NCI-H2196 (cell line): ENCODE data around the gene EXTL1.

Experiments
- DNase-seq: peaks from one replicate; lab custom pipeline; 2025; ENCODE audit not compliant: unreplicated experiment; lab: John Stamatoyannopoulos, UW

Gene EXTL1

GRCh38 chr1:26041978-26042377 is 20.4 kb downstream of the EXTL1 start:
- DNase-seq: no peak

GRCh38 chr1:26043765-26044164 is 22.2 kb downstream of the EXTL1 start:
- DNase-seq: no peak

GRCh38 chr1:26044414-26044813 is 22.8 kb downstream of the EXTL1 start:
- DNase-seq: no peak

- DNase-seq: no peak
These were observed 23.6 kb downstream of the EXTL1 start for GRCh38 chr1:26044971-26045721.

- DNase-seq: peak; percentile 38
These were observed 24.2 kb downstream of the EXTL1 start, which contains the start of gene SLC30A2 for GRCh38 chr1:26045722-26046245. Gene SLC30A2 (minus strand): TSS chr1:26046118. CDS start chr1:26045896, 222 bp downstream.

DNA sequence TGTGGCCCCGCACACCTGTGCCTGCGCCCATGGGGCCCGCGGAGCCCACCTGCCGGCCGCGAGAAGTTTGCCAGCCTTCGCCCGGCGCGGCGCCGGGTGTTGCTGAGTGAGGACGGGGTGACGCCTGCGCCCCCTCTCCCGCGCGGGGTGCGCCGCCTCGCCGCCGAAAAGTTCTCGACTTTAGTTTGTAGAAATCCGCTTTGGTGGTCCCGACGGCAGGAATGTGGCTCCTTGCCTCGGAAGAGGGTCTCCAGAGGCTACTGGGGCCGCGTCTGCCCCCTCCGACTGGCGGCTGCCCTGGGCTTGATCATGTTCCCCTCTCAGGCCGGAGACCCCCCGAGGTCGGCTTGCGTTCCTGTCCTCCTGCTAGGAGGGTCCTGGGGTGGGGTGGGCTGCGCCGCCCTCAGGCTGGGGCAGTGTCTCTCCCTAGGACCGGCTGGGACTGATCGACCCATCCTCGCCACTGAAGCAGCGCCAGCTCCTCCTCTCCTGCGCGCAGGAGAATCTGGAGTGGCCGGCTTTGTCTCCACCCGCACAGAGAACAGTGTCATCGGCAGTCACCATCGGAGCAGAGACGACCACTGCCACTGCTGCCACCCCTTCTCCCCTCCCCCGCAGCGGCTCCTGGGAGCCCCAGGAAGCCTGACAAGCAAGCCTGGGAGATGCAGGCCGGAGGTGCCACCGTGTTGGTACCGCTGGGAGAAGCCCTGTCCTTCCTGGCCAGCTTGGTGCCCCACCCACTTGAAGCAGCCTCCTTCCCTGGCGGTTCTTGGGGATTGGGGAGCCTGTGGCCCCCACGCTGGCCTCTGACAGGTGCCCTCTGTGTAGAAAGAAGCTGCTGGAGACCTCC is 24.9 kb downstream of the EXTL1 start:
- DNase-seq: no peak

- no peak for DNase-seq
These were observed 25.8 kb downstream of the EXTL1 start for GRCh38 chr1:26047278-26047874.

DNA sequence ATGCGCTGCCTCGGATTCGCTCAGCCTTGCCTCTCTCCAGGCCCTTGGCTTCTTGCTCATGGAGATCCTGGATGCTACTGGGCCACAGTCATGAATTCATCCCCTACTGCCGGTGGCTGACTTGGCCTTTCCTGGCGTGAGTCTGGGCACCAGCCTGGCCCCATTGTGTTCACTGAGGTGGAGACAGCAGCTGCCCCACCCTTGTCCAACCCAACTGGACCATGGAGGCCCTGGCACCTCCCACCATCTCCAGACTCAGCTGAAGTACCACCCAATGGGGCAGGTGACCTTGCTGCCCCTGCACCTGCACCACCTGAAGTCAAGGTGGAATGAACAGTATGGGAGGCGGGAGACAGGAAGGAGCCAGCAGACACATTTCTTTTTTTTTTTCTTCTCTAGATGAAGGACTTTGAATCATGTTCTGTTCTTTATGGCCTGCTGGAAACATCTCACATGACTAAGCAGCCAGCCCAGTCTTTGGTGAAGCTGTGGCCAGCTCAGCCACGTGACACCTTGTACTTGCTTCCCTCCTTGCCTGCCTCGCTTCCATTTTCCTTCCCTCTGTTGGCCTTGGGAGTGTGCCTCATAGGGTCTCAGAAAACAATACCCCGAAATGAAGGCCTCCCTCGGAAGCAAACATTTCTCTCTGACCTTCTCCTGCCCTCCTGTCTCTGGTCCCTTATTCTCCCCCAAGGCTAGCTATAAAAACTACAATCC is 28.1 kb downstream of the EXTL1 start:
- DNase-seq: no peak

- no peak for DNase-seq
These were observed 28.7 kb downstream of the EXTL1 start for GRCh38 chr1:26050248-26050640.

DNA sequence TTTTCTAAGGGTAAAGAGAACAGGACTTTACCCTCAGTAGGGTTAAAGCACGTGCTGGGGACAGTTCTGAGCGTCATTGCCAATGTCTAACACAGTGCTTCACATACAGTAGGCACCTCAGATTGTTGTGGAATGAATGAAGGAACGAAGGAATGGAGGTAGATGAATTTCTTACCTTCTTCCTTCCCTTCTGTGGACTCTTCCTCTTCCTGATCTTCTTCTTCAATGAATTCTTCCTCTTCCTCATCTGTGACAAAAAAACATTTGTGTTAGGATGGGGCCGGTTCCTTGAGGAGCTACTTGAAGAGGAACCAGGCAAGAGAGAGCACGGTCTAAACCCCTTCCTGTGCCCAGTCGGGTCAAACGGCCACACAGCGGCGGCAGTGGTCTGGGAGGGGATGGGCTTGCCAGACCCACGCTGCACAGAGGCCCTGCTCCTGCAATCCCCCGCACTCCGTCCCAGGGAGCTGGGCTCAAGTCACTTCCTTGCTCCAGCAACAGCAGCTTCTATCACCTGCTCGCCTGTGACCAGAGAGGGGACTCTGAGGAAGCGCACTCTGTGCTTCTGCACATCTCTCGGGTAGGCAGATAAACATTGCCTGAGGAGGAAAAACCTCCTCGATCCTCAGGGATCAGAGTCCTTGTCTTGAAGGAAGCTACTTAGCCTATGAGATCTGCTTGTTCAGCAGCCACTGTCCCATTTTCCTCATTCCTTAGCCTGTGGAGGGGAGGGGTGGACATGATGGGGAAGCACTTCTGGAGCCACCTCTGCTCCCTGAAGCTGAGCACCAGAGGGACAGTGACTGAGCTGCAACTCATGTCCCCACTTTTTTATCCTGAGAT is 32.4 kb downstream of the EXTL1 start:
- DNase-seq: no peak

GRCh38 chr1:26055041-26055440 is 33.5 kb downstream of the EXTL1 start:
- no peak for DNase-seq

GRCh38 chr1:26057189-26057588 is 35.6 kb downstream of the EXTL1 start:
- DNase-seq: no peak

GRCh38 chr1:26058052-26058595 is 36.5 kb downstream of the EXTL1 start:
- DNase-seq: no peak

DNA sequence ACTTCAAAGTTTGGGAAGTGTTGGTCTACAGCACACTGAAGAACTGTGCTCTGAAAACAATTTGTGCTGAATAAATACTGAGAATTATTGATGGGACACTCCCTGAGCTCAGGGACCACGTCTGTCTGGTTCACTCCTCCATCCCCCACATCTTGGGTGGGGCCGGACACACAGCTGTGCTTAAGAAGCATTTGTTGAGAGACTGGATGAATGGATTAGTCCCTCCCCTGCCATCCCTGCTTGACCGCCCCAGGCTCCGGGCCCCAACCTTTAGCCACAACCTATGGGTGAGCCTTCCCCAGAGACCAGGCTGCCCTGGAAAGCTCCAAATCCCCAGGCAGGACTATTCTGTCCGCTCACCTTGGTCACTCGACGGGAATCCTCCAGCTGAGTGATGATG is 38.3 kb downstream of the EXTL1 start:
- DNase-seq: no peak

DNA sequence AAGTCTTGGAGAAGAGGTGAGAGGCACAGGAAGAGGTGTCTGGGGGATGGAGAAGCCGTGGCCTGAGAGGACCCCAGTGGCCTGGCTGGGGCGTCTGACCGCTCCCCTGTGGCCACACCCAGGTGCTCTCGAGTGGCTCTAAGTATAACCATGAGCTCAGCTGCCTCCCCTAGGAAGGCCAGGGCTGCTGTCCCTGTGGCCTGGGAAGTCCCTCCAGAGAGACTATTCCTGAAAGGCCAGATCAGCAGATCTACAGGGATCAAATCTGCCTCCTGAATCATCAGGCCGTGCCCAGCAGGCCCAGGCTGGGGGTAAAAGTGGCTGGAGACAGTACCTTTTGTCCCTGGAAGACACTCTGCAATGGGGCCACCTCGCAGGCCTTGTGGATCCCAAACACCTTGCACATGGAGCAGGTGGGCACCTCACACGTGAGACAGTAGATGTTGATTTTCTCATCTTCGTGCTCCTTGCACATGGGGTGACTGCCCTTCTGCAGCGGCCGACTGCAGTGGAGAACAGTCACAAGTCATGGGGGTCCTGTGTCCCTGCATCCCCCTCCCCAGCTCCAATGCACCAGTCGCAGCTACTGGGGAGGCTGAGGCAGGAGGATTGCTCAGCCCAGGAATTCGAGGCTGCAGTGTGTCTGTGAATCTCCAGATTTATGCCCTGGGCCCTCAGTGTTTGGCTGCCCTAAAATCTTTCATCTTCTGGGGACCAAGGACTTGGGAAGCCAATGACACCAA is 39.4 kb downstream of the EXTL1 start:
- DNase-seq: no peak

DNA sequence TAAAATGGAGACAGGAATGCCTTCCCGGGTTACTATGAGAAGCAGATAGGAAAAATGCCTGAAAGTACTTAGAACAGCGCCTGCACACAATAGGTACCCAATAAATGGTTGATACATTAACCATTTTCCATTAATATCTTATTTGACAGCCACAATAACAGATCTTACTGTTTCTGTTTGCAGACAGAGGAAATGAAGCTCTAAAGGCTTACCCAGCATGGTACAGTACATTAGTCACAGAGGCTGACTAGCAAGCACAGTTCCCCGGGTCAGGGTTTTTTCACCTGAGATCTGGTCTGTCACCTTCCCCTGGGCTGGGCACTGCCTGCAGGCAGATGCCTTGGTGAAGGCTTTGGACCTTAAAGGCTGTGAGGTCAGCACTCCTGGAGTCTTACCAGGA is 43.0 kb downstream of the EXTL1 start:
- no peak for DNase-seq

- no peak for DNase-seq
These were observed 44.6 kb downstream of the EXTL1 start for GRCh38 chr1:26066160-26066559.

DNA sequence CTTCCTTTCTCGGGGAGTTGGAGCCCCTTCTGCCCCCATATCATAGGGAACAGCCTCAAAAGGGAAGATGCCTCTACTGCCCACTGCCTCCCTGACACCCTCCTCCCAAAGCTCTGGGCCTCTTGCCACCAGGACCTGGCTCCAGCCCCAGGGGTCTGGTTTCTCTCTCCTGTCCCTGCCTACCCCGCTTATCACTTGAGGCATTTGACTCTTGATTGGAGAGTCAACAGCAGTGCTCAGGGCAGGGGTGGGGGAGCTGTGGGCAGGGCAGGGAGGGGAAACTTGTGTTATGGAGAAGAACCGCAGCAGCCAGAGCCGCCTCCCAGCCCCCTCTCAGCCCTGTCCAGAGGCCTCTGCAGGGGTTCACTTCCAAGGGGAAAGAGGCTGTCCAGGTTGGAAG is 45.3 kb downstream of the EXTL1 start:
- no peak for DNase-seq

GRCh38 chr1:26067432-26067911 is 45.9 kb downstream of the EXTL1 start, which contains the start of gene TRIM63:
Gene TRIM63 (minus strand): TSS chr1:26067630. CDS start chr1:26067494, 136 bp downstream.
- DNase-seq: no peak
